Dedifferentiated amniotic fluid mesenchymal stem cell (primary cell): Measurements from ENCODE around the gene NEDD9.
A peak's percentile ranks its signal among the peaks of the same experiment; 100 is the strongest.

Experiments
- DNase-seq: peaks from one replicate; pipeline ENCODE4 v3.0.0-alpha.2; 2016; ENCODE audit errors: extremely low spot score

Gene NEDD9

GRCh38 chr6:11235062-11235461, 2.6 kb upstream of the NEDD9 start:
- DNase-seq: no peak

DNA sequence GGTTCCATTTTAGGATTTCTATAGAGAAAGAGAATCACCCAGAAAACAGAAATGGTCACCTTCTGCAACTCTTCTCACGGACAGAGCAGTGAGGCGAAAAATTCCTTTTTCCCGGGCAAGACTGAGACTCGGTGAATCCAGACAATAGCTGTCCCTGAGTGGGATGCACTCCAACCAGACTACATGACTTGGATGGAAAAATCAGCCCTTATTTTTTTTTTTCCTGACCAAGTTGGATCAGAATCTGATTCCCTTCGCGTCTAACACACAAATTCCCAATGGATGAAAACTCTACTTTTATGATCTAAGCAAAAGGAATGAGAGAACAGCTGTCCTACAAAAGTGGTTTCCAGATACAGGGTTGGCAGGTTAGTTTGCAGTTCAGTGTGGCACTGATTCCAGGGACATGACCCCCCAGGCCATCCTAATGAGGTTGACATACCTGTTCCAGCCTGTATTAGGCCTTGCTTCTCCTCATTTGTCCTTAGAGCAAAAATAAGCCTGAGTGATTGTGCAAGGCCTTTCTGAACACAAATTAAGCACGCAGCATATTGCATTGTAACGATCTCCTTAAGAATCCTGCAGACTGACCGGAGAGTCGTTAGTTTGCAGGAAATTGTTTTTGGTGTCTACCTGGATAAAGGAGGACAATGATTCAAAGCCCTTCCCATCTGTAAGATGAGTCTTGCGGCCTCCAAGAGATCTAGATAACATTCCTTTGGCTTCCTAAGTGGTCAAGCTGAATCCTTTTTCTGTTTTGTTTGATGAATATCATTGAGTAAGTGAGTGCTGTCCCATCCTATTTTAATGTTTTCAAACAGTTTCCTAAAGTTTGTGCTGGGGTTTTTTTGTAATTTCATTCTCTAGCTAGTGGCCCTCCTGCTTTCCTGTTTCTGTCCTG, 1.5 kb upstream of the NEDD9 start:
- DNase-seq: no peak

GRCh38 chr6:11232770-11233626, 530 bp upstream of the NEDD9 start:
- DNase-seq: peak; percentile 42

GRCh38 chr6:11231564-11232192, 790 bp downstream of the NEDD9 start:
- peak; percentile 59 for DNase-seq

GRCh38 chr6:11231108-11231463, 1.4 kb downstream of the NEDD9 start:
- no peak for DNase-seq

GRCh38 chr6:11230158-11231107, 2.0 kb downstream of the NEDD9 start:
- DNase-seq: no peak

- no peak for DNase-seq
These were observed 2.8 kb downstream of the NEDD9 start for GRCh38 chr6:11229655-11230046.

GRCh38 chr6:11228935-11229654, 3.4 kb downstream of the NEDD9 start:
- no peak for DNase-seq

GRCh38 chr6:11227698-11228097, 4.8 kb downstream of the NEDD9 start:
- no peak for DNase-seq

DNA sequence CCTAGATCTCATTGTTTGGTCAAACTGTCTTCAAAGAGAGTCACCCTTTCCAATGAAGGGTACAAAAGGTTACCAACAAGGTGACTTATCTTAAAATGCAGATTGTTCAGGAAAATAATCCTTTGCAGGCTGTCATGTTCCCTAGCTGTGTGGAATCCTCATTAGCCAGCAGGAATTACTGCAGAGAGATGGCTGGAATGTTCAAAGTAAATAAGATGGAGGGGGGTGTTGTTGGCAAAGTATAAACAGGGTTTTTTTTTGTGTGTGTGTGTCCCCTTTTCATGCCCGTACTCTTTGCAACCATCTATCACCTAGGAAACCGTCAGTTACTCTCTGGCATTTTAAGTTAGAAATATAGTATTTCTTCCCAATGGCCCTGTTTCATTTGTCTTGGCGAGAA, 6.5 kb downstream of the NEDD9 start:
- DNase-seq: no peak

DNA sequence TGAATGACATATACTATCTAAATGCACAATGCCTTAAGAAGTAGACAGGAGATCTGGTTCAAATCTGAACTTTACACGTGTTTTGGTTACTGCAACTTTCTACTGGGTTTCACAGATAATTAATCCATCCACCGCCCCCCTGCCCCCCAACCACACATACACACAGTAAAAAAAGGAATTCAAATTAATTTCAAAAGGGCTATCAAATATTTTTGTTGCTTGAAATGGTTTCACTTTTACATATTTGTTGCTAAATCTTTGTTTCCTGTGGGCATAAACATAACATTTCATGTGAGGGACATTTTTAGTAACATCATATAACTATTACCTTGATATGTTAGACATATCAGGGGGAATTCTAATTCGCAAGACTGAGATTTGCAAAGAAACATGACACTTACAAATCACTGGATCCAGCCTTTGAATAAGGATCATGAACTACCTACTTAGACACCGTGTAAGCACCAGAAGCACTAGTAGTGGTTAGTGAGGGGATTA, 7.5 kb downstream of the NEDD9 start:
- DNase-seq: no peak

GRCh38 chr6:11224252-11224965, 8.1 kb downstream of the NEDD9 start:
- peak; percentile 44 for DNase-seq

GRCh38 chr6:11223286-11223864, 9.1 kb downstream of the NEDD9 start:
- DNase-seq: no peak

DNA sequence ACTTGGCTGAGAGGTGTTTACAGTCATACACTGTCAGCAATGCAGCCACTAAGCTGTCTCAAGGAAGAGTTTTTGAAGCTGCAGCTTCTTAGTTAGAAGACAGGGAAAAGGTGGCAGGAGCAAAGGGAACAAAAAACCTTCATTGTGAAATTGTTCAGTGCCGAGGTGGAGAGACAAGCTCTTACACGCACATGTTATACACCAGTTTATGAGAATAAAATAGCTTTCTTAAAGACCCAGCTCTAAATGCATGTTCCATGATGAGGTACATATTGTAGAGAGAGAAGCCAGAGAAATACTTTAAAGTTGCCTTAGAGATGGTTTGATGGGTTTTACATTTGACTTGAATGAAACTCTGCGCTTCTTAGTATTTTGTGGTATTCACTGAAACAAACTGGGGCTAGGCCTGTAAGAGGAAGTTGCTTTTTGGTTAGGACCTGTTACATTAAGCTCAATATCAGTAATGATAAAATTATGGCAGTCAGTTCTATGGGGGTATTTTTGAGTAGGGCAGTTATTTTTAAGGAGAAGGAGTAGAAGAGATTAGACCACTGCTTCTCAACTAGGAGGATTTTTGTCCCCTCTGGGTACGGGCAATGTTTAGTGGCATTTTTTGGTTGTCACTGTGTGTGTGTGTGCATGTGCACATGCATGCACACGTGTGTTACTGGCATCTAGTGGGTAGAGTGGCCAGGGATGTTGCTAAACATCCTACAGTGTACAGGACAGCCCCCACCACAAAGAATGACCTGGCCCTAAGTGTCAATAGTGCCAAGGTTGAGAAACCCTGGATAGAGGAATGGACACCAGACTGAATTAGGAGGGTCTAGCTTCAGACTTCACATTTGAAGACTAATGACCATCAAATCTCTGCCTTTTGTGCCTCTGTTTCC, 9.8 kb downstream of the NEDD9 start:
- DNase-seq: no peak

DNA sequence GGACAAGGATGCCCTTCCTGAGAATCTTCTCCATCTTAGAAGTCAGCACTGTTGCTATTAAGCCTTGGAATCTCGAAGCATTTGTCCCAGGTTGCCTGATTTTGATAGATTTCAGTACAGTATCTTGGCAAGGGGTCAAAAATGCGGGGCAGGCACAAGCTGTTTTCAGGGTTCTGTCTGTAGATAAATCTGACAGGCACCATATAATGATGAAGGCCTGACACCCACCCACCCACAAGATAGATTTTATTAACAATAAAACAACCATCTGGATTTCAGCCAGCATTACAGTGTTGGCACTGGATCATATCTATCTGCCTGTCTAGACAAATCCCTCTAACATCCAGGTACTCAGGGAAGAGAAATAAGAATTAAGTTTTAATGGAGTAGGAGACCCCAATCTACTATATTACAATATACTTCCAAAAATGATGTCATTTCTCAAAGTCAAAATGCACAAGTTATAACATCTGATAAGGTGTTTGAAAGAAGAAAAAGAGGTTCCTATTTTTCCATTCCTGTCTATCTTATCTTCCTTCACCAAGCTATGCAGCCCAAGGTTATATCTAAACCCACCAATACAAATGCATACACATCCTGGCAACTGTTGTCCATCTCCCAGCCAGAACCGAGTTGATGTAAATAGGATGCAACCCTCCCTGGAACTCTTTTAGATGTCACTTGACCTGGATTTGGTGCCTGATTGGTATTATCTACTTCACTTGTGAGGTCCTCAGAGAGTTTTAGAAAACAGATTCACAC, 10.7 kb downstream of the NEDD9 start:
- DNase-seq: no peak

DNA sequence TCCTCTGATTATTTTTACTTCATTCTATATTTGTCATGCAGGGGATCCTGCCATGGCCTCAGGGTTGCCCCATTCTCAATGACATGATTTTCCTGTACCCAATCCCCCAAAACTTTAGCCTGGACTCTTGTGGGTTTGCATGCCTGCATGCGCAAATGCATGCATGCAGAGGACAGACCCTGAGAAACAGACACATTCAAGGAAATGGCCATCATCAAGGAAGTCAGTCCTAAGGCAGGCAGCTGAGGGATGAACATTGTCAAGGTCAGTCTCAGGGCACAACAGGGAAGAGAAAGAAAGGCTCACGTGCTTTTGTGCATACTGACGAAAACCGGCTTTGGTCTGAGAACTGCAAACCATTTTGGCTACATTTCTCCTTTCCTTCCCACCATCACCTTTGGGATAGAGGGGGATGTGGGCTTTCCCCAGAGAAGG, 13.1 kb downstream of the NEDD9 start:
- no peak for DNase-seq
